ENCODE measurements around the gene GATAD2A.

- TF ChIP-seq TAF1 (IDR thresholded peaks at IDR 0.05; ENCODE audit: control insufficient read depth, extremely low read depth, insufficient read depth, low read length, severe bottlenecking) (no peak), FOXK1 (CRISPR knock-in tag; IDR thresholded peaks at IDR 0.05; ENCODE audit: borderline replicate concordance) (no peak), ZFP36 (IDR thresholded peaks at IDR 0.05; ENCODE audit: low read depth, low read length, partially characterized antibody) (no peak), ZBTB2 (IDR thresholded peaks at IDR 0.05) (no peak), FOXJ2 (tag; IDR thresholded peaks at IDR 0.05) (no peak)
Observed at GRCh38 chr19:19423322-19423721, 17.8 kb downstream of the GATAD2A start.
